Tibial artery (tissue), 4 donors: ENCODE measurements around the gene RNF148.

Experiments used
- DNase-seq, 2 donors: peaks; one replicate each; pipeline ENCODE4 v3.0.0-alpha.2; 2019
- H3K27ac ChIP-seq, 2 donors: fragments of 200-600 bp; sonication (generic) in 1 of 2; 1 replicate in 1 of 2; 2 replicates in 1 of 2; pipeline ENCODE4 v1.5.1; 2018 to 2019; ENCODE audit warnings: mild to moderate bottlenecking in 1 of 2
- H3K27me3 ChIP-seq, 2 donors: fragments of 200-600 bp; sonication (generic) in 1 of 2; one replicate each; pipeline versions ENCODE4 v1.5.1 to v1.6.0; 2016 to 2019
- H3K36me3 ChIP-seq, 3 donors: fragments of 200-600 bp; sonication (generic) in 2 of 3; one replicate each; pipeline ENCODE4 v1.5.1; 2016 to 2019; ENCODE audit warnings: mild to moderate bottlenecking in 2 of 3
- H3K4me1 ChIP-seq, 4 donors: fragments of 200-600 bp; sonication (generic) in 2 of 4; 1 replicate in 3 of 4; 2 replicates in 1 of 4; pipeline ENCODE4 v1.5.1; 2016 to 2019
- H3K4me3 ChIP-seq, 2 donors: fragments of 200-600 bp; sonication (generic) in 1 of 2; 1 replicate in 1 of 2; 2 replicates in 1 of 2; pipeline ENCODE4 v1.5.1; 2018 to 2019; ENCODE audit warnings: mild to moderate bottlenecking in 2 of 2
- H3K9me3 ChIP-seq, 3 donors: fragments of 200-600 bp; sonication (generic) in 1 of 3; one replicate each; pipeline ENCODE4 v1.5.1; 2016 to 2019
- intact Hi-C: fragments of 100-400 bp; cut with DNase I; formaldehyde crosslinking; loops from one replicate; pipeline ENCODE4 v1.15.0; 2023; ENCODE audit warnings: low total_unique reads
- TF ChIP-seq, protein P1 (sequence below), 2 experiments: fragments of 200-600 bp in 1 of 2; fragments of 450-650 bp in 1 of 2; IDR thresholded peaks; one replicate each; pipeline ENCODE4 v1.5.1; 2017 to 2019; ENCODE audit warnings: antibody characterized with exemption in 2 of 2, mild to moderate bottlenecking in 1 of 2, moderate library complexity in 1 of 2

RNF148 gene

DNA sequence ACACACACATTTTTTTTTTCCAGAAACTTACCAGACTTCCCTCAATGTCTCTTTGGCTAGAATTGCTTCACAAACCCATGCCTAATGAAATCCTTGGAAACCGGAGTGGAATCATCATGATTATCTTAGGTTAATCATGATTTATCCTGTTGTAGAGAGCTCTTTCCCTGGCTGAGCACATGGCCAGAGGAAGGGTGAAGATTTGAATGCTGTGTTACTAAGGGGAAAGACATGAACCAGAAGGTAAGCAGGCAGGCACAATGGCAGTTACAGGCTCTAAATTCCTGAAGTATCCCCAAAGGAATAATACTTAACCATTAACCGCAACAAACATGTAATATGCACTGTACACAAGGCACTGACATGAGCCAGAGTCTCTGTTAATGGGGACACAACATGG lies 4.1 kb upstream of the RNF148 start:
- no peaks in the 10 kb centered on the region for H3K27me3 ChIP-seq
- no peak overlapping the region for H3K4me3 ChIP-seq
- no peak overlapping the region for H3K27ac ChIP-seq
- no peaks in the 10 kb centered on the region for H3K4me1 ChIP-seq
- H3K36me3 ChIP-seq: no peaks in the 10 kb centered on the region
- TF ChIP-seq, protein P1, sequence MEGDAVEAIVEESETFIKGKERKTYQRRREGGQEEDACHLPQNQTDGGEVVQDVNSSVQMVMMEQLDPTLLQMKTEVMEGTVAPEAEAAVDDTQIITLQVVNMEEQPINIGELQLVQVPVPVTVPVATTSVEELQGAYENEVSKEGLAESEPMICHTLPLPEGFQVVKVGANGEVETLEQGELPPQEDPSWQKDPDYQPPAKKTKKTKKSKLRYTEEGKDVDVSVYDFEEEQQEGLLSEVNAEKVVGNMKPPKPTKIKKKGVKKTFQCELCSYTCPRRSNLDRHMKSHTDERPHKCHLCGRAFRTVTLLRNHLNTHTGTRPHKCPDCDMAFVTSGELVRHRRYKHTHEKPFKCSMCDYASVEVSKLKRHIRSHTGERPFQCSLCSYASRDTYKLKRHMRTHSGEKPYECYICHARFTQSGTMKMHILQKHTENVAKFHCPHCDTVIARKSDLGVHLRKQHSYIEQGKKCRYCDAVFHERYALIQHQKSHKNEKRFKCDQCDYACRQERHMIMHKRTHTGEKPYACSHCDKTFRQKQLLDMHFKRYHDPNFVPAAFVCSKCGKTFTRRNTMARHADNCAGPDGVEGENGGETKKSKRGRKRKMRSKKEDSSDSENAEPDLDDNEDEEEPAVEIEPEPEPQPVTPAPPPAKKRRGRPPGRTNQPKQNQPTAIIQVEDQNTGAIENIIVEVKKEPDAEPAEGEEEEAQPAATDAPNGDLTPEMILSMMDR (IDR thresholded peaks at IDR 0.05): no peak
- no peaks in the 10 kb centered on the region for H3K9me3 ChIP-seq
- intact Hi-C loops: no loop called here
- no peak for DNase-seq

DNA sequence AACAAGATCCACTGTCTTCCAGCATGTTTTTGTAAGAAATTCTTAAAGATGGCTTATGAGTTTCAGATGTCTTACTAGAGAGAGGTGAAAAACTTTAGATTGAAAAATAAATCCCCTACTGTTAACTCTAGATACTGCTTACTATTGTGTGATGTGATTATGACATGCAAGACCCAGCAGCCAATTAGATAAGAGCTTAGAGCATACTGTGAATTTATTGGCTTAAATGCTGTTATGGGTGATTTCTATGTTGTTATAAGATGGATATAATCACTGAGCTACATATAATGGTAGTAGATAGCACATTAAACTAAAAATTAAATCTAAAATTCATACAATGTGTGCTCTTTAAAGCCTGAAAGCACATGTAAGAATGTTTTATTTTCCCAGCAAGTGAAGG lies 3.7 kb downstream of the RNF148 start, which contains the start of gene RNF133:
Gene RNF133, minus strand, starts transcription at position 101 of the 400 bp plus-strand sequence. CDS start 199 bp downstream, outside the sequence.
- H3K27ac ChIP-seq: no peak within 1 kb of the TSS
- intact Hi-C loops: no loop called here
- TF ChIP-seq, protein P1 (IDR thresholded peaks at IDR 0.05): no peak

DNA sequence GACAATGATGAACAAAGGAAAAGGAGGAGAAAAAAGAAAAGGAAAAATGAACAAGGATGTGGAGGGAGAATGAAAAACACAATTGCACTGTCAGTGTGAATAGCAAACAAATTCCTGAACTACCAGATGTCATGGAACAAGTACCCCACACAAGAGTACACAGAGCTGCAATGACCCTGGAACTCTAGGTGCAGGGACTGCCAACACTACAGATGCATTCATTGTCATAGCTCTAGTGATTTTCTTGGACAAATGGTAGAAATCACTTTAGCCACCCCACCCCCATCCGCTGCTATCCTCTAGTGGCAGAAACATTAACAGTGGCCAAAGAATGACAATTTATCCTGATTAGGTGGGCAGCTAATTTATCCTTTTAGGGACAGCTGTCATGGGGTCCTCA lies 6.9 kb downstream of the RNF148 start:
- intact Hi-C loops: no loop called here
- Histone ChIP-seq H3K36me3 (no peaks in the 10 kb centered on the region), H3K9me3 (no peaks in the 10 kb centered on the region), H3K27ac (no peak overlapping the region), H3K27me3 (no peaks in the 10 kb centered on the region), H3K4me1 (no peaks in the 10 kb centered on the region), H3K4me3 (no peak overlapping the region)
- TF ChIP-seq, protein P1 (IDR thresholded peaks at IDR 0.05): no peak
- no peak for DNase-seq

More for the DNA sequence above, 3.7 kb downstream of the RNF148 start, which contains the start of gene RNF133:
- DNase-seq: no peak
- no peaks in the 10 kb centered on the region for H3K9me3 ChIP-seq
- H3K4me3 ChIP-seq: no peak within 1 kb of the TSS
- no peaks in the 10 kb centered on the region for H3K27me3 ChIP-seq
- H3K36me3 ChIP-seq: no peaks in the 10 kb centered on the region
- no peaks in the 10 kb centered on the region for H3K4me1 ChIP-seq

DNA sequence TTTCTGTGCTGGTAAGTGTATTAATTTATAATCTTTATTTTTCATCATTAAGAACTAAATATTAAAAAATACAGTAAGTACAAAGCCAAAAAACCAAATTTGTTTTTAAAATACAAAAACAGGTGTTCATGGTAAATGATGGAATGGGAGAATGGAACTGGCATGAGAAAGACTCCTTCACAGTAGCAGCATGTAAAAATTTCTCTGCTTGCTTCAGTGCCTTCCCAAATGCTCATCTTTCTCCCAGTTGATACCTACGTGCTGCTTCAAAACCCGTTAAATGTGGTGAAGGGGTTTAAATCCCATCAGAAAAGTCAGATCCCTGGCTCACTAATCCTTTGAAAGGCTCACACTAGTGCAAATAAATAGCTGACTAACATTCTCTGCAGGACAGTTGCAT lies 8.0 kb downstream of the RNF148 start:
- H3K4me1 ChIP-seq: no peaks in the 10 kb centered on the region
- no peaks in the 10 kb centered on the region for H3K36me3 ChIP-seq
- H3K4me3 ChIP-seq: no peak overlapping the region
- no peaks in the 10 kb centered on the region for H3K9me3 ChIP-seq
- intact Hi-C loops: no loop called here
- no peak for DNase-seq
- H3K27me3 ChIP-seq: no peaks in the 10 kb centered on the region
- TF ChIP-seq, protein P1 (IDR thresholded peaks at IDR 0.05): no peak
- no peak overlapping the region for H3K27ac ChIP-seq

DNA sequence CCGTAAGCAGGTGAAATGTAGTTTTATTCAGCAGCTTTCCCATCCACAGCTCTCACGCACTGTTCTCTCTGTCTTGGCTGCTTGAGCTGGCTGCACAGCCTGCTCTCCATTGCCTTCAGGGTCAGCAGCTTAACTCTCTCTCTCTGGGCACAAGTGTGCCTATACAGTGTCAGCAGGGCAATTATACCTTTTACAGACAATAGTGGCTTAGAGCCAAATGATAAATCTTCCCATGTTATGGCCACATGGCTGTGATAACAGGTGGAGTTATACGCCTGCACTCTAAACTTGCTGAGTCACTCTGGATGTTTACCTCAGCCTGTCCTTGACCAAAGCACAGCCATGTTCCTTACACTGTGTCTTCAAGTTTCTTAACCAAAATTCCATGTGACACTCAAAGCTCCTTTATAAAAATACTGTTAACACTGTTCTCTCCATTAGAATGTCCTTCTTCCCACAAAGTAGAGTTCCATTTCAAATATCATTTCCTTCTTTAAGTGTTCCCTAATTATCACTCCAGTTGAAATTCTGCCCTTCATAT lies 9.9 kb downstream of the RNF148 start:
- Histone ChIP-seq H3K4me1 (no peaks in the 10 kb centered on the region), H3K4me3 (no peak overlapping the region), H3K27me3 (no peaks in the 10 kb centered on the region), H3K9me3 (no peaks in the 10 kb centered on the region), H3K36me3 (no peaks in the 10 kb centered on the region), H3K27ac (no peak overlapping the region)
- DNase-seq: no peak
- intact Hi-C loops: no loop called here
- TF ChIP-seq, protein P1 (IDR thresholded peaks at IDR 0.05): no peak
